SK-N-MC (cell line): ENCODE results near the gene ZCCHC24.

Source experiments
- FOXP2 ChIP-seq: optimal IDR thresholded peaks from 2 replicates; pipeline ENCODE3; 2011; ENCODE audit warnings: mild to moderate bottlenecking, moderate library complexity; ENCODE audit not compliant: insufficient read depth; ENCODE audit errors: extremely low read length, control extremely low read depth
- POLR2AphosphoS5 ChIP-seq: IDR thresholded peaks from 2 replicates; pipeline ENCODE4 v1.6.1; 2012; ENCODE audit warnings: mild to moderate bottlenecking, low read depth, low read length, borderline replicate concordance

GRCh38 chr10:79347226-79347893 lies 98.1 kb downstream of the ZCCHC24 start, which contains the start of gene PPIF:
- TF ChIP-seq FOXP2 (no peak), POLR2AphosphoS5 (peak; percentile 76; the same call in 1 of the 2 replicates)
